Body of pancreas (tissue), 4 donors: Measurements from ENCODE around the gene ADGRL3. TPM values are rescaled to one million over a fixed set of nuclear protein-coding genes. Genes with fewer than 3 reads are reported as not detected.

Experiments
- ATAC-seq: fragments of 150-250 bp; one replicate; pipeline ENCODE4 v1.9.1; 2016
- DNase-seq, 4 donors: peaks; one replicate each; pipeline ENCODE4 v3.0.0-alpha.2; 2019
- H3K27ac ChIP-seq, 4 donors: fragments of 200-600 bp; sonication (generic); 1 replicate in 3 of 4; 2 replicates in 1 of 4; pipeline versions ENCODE4 v1.5.1 to v1.6.1; 2016 to 2019; ENCODE audit warnings: mild to moderate bottlenecking in 1 of 4, mixed read lengths in 1 of 4, moderate library complexity in 1 of 4
- H3K27me3 ChIP-seq, 2 donors: fragments of 200-600 bp; sonication (generic); one replicate each; pipeline ENCODE4 v1.6.0; 2016; ENCODE audit warnings: mild to moderate bottlenecking in 1 of 2
- H3K36me3 ChIP-seq, 2 donors: fragments of 200-600 bp; sonication (generic); replicated peaks in 1 of 2; 2 replicates each; pipeline ENCODE4 v1.5.1; 2016; ENCODE audit warnings: low read depth in 2 of 2; ENCODE audit not compliant: insufficient read depth in 1 of 2
- H3K4me1 ChIP-seq: fragments of 200-600 bp; sonication (generic); one replicate; pipeline ENCODE4 v1.6.0; 2016
- H3K4me3 ChIP-seq, 2 donors: fragments of 200-600 bp; sonication (generic); 1 replicate in 1 of 2; 2 replicates in 1 of 2; pipeline ENCODE4 v1.5.1; 2016 to 2019
- H3K9me3 ChIP-seq, 3 donors: fragments of 200-600 bp; sonication (generic); 1 replicate in 2 of 3; 2 replicates in 1 of 3; pipeline ENCODE4 v1.5.1; 2016
- POLR2A ChIP-seq, 3 donors: fragments of 450-650 bp; IDR thresholded peaks; one replicate each; pipeline ENCODE4 v1.6.1; 2016; ENCODE audit warnings: antibody characterized with exemption in 3 of 3, mild to moderate bottlenecking in 2 of 3
- WGBS, 2 donors: methylation state at CpG; one replicate each; pipeline ENCODE4 v1.1.5; 2017; 5-methylcytosine and 5-hydroxymethylcytosine counted together
- intact Hi-C: fragments of 100-400 bp; cut with DNase I; formaldehyde crosslinking; loops from one replicate; pipeline ENCODE4 v1.15.1; 2023
- total RNA-seq, 2 donors: library from RNA; depleted of rRNA; stranded (reverse); fragments of >200 nt; gene quantifications; one replicate each; pipeline ENCODE4 v1.1.0, GENCODE V29; 2016
- TF ChIP-seq, protein P1 (sequence below), 7 experiments: fragments of 450-650 bp in 4 of 7; fragments of 200-600 bp in 3 of 7; sonication (generic) in 3 of 7; IDR thresholded peaks; one replicate each; pipeline ENCODE4 v1.5.1; 2016 to 2019; ENCODE audit warnings: antibody characterized with exemption in 7 of 7

The ADGRL3 gene
- total RNA-seq, 2 donors from 2014 or later = 0.33 to 1.0 TPM

DNA sequence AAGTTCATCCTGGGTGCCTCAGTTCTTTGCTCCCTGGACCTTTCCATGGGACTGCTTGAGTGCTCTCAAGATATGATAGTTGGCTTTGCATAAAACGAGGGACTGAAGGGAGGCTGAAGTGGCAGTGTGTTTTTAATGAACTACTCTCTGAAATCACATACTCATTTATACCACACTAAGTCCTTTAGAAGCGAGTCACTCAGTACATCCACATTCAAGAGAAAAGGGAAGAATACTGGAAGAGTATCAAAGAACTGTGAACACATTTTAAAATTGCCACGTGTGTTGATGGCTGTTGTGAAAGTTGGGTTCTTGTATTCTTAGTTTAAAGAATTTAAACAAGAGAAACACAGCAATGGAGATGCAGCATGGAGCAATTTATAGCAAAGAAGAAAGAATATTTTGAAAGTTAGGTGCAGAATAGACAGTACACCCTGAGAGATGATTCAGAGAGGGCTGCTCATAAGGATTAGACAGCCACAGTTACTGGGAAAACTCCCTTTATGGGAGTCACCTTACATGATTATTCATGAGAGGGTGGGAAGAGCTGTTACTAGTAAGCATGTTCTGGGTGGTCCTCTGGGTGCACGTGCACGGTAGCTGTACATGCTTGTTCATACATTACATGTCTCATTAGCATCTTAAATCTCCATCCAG lies 380.7 kb downstream of the ADGRL3 start:
- Histone ChIP-seq H3K27me3 (no peaks in the 10 kb centered on the region), H3K4me3 (no peak overlapping the region), H3K4me1 (no peaks in the 10 kb centered on the region), H3K36me3 (no peaks in the 10 kb centered on the region), H3K9me3 (no peaks in the 10 kb centered on the region), H3K27ac (no peak overlapping the region)
- DNase-seq (no peak), ATAC-seq (no peak)
- 58 to 66% methylated on average over 5 of the region's 5 CpGs for WGBS, 2 donors
- intact Hi-C loops = no loop called here
- TF ChIP-seq, protein P1, sequence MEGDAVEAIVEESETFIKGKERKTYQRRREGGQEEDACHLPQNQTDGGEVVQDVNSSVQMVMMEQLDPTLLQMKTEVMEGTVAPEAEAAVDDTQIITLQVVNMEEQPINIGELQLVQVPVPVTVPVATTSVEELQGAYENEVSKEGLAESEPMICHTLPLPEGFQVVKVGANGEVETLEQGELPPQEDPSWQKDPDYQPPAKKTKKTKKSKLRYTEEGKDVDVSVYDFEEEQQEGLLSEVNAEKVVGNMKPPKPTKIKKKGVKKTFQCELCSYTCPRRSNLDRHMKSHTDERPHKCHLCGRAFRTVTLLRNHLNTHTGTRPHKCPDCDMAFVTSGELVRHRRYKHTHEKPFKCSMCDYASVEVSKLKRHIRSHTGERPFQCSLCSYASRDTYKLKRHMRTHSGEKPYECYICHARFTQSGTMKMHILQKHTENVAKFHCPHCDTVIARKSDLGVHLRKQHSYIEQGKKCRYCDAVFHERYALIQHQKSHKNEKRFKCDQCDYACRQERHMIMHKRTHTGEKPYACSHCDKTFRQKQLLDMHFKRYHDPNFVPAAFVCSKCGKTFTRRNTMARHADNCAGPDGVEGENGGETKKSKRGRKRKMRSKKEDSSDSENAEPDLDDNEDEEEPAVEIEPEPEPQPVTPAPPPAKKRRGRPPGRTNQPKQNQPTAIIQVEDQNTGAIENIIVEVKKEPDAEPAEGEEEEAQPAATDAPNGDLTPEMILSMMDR (IDR thresholded peaks at IDR 0.05) = no peak
- TF ChIP-seq POLR2A (IDR thresholded peaks at IDR 0.05) = no peak

GRCh38 chr4:61583696-61584095 lies 383.6 kb downstream of the ADGRL3 start:
- TF ChIP-seq, protein P1 (IDR thresholded peaks at IDR 0.05) = no peak
- no peak for TF ChIP-seq POLR2A (IDR thresholded peaks at IDR 0.05)
- ATAC-seq (no peak), DNase-seq (no peak)
- Histone ChIP-seq H3K27me3 (no peaks in the 10 kb centered on the region), H3K27ac (no peak overlapping the region), H3K9me3 (no peaks in the 10 kb centered on the region), H3K36me3 (no peaks in the 10 kb centered on the region), H3K4me1 (no peaks in the 10 kb centered on the region), H3K4me3 (no peak overlapping the region)
- intact Hi-C loops = no loop called here
- 58 to 75% methylated on average over 1 of the region's 1 CpG for WGBS, 2 donors

DNA sequence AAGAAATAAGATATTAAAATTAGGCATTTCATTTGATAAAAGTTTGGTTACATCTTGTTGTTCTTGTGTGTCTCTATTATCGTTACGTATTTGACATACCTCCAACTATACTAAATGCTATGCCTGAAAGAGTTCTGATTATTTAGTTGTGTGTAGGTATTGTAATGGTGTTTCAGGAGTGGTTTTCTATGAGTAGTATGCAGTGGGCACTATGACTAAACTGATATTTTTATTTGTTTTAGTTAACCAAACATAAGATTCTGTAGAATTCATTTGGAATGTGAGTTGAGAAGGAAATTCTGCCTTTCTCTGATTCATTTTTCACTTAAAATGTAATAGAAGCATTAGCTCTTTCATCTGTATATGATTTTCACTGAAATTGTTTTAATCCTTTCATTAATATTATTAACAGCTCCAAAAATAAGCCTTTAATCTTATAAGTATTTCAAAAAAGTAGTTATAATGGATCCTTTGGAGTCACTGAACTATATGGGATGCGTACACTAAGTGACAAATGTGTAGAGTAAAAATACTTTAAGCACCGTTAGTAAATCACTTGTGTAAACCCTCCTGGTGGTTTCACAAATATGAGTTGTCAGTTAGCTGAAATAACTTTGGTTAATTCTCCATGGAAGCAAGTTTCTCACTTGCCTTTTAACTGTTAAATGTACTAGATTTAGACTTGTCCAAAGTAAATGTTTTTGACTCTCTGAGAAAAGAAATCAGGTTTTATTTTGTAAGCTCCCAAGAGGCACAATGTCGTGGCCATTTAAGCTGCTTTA lies 388.7 kb downstream of the ADGRL3 start:
- no peaks in the 10 kb centered on the region for H3K36me3 ChIP-seq
- TF ChIP-seq POLR2A (IDR thresholded peaks at IDR 0.05) = no peak
- TF ChIP-seq, protein P1 (IDR thresholded peaks at IDR 0.05) = no peak
- no peak overlapping the region for H3K4me3 ChIP-seq
- ATAC-seq (no peak), DNase-seq (no peak)
- H3K9me3 ChIP-seq = no peaks in the 10 kb centered on the region
- WGBS, 2 donors = 58 to 59% methylated on average over 5 of the region's 5 CpGs
- H3K27me3 ChIP-seq = no peaks in the 10 kb centered on the region
- no peak overlapping the region for H3K27ac ChIP-seq
- no peaks in the 10 kb centered on the region for H3K4me1 ChIP-seq
- intact Hi-C loops = no loop called here

DNA sequence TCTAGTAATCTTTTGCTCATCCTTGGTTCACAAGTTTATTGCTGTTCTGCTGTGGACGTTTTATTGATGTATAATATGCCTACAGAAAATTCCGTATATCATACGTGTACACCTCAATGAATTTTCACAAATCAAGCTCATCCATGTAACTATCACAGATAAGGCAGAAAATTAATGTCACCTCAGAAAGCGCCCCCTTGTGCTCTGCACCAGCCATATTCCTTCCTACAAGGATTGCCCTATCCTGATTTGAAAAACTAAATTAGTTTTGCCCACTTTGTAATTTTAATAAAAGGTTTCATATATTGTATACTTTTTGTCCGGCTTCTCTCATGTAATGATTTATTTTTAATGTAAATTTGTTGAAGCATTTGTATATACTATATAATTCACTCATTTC lies 390.8 kb downstream of the ADGRL3 start:
- DNase-seq (no peak), ATAC-seq (no peak)
- TF ChIP-seq POLR2A (IDR thresholded peaks at IDR 0.05) = no peak
- WGBS, 2 donors = 59 to 65% methylated on average over 5 of the region's 5 CpGs
- intact Hi-C loops = no loop called here
- H3K4me3 ChIP-seq = no peak overlapping the region
- no peaks in the 10 kb centered on the region for H3K27me3 ChIP-seq
- no peaks in the 10 kb centered on the region for H3K36me3 ChIP-seq
- no peaks in the 10 kb centered on the region for H3K9me3 ChIP-seq
- H3K4me1 ChIP-seq = no peaks in the 10 kb centered on the region
- H3K27ac ChIP-seq = no peak overlapping the region

GRCh38 chr4:61596606-61597340 lies 396.6 kb downstream of the ADGRL3 start:
- H3K4me1 ChIP-seq = no peaks in the 10 kb centered on the region
- H3K9me3 ChIP-seq = no peaks in the 10 kb centered on the region
- H3K4me3 ChIP-seq = no peak overlapping the region
- WGBS, 2 donors = 44 to 46% methylated on average over 5 of the region's 5 CpGs
- no peak for TF ChIP-seq POLR2A (IDR thresholded peaks at IDR 0.05)
- TF ChIP-seq, protein P1 (IDR thresholded peaks at IDR 0.05) = no peak
- ATAC-seq (no peak), DNase-seq (no peak)
- no peaks in the 10 kb centered on the region for H3K36me3 ChIP-seq
- no peak overlapping the region for H3K27ac ChIP-seq
- H3K27me3 ChIP-seq = no peaks in the 10 kb centered on the region
- intact Hi-C loops = no loop called here
